ENCODE data around the gene PCSK1N.

GRCh38 chrX:48829016-48829735 is 6.2 kb downstream of the PCSK1N start:
- TF ChIP-seq POLR2A (IDR thresholded peaks at IDR 0.05; ENCODE audit: low read depth, low read length), result no peak
- TF ChIP-seq TAF1 (IDR thresholded peaks at IDR 0.05; ENCODE audit: borderline replicate concordance, low read depth, low read length), result no peak

Measured in GM12892 (cell line).